WTC11 (cell line): ENCODE results near the gene CCL17. TPM values are rescaled to one million over a fixed set of nuclear protein-coding genes. Genes with fewer than 3 reads are reported as not detected.

Source experiments
- ATAC-seq: fragments of 200-7000 bp; cut with Tn5 transposase; 2 replicates; pipeline ENCODE4 v1.10.0; 2021; ENCODE audit warnings: mild to moderate bottlenecking, moderate library complexity
- CTCF ChIA-PET: fragments of 300-600 bp; sonication (Branson Sonifier 250); formaldehyde crosslinking; loops from one replicate; lab custom pipeline; 2021; ENCODE audit warnings: antibody characterized with exemption; lab: Charles Lee
- POLR2A ChIA-PET: fragments of 350-600 bp; sonication (Branson Sonifier 250); formaldehyde crosslinking; loops from one replicate; lab custom pipeline; 2021; ENCODE audit warnings: antibody characterized with exemption; lab: Charles Lee
- DNase-seq: peaks from one replicate; pipeline ENCODE4 v3.0.0; 2021; ENCODE audit warnings: low spot score
- H3K27ac Mint-ChIP-seq: 2 replicates; pipeline ENCODE4 v1.8.0; 2021; ENCODE audit warnings: mixed read lengths
- H3K27me3 Mint-ChIP-seq: 2 replicates; pipeline ENCODE4 v1.8.0; 2021; ENCODE audit warnings: low read depth, mild to moderate bottlenecking, moderate library complexity, mixed read lengths
- H3K36me3 Mint-ChIP-seq: 2 replicates; pipeline ENCODE4 v1.8.0; 2021; ENCODE audit warnings: mixed read lengths
- H3K4me1 Mint-ChIP-seq: 2 replicates; pipeline ENCODE4 v1.8.0; 2022; ENCODE audit warnings: mixed read lengths
- H3K4me3 Mint-ChIP-seq: 2 replicates; pipeline ENCODE4 v1.8.0; 2021; ENCODE audit warnings: mild to moderate bottlenecking, moderate library complexity, mixed read lengths
- H3K9me3 Mint-ChIP-seq: 2 replicates; pipeline ENCODE4 v1.8.0; 2021; ENCODE audit warnings: mixed read lengths
- AR ChIP-seq: fragments of 250-450 bp; sonication (Bioruptor Pico); IDR thresholded peaks from 2 replicates; pipeline ENCODE4 v1.9.0; 2021; ENCODE audit warnings: mild to moderate bottlenecking
- ATF3 ChIP-seq: sonication (generic); formaldehyde crosslinking; conservative IDR thresholded peaks from 2 replicates; pipeline ENCODE4 v1.8.1; 2022; ENCODE audit warnings: mild to moderate bottlenecking, missing genetic modification reagents
- ATF6 ChIP-seq: sonication (generic); formaldehyde crosslinking; IDR thresholded peaks from 2 replicates; pipeline ENCODE4 v1.8.1; 2023; ENCODE audit warnings: mild to moderate bottlenecking, missing genetic modification reagents
- E2F1 ChIP-seq: sonication (generic); formaldehyde crosslinking; IDR thresholded peaks from 2 replicates; pipeline ENCODE4 v1.8.0; 2022; ENCODE audit warnings: mild to moderate bottlenecking, missing genetic modification reagents
- E2F5 ChIP-seq: sonication (generic); formaldehyde crosslinking; IDR thresholded peaks from 2 replicates; pipeline ENCODE4 v1.8.1; 2022; ENCODE audit warnings: mild to moderate bottlenecking, moderate library complexity, missing genetic modification reagents
- ETV6 ChIP-seq: sonication (generic); formaldehyde crosslinking; IDR thresholded peaks from 2 replicates; pipeline ENCODE4 v1.8.1; 2022; ENCODE audit warnings: mild to moderate bottlenecking, missing genetic modification reagents
- FOXK1 ChIP-seq: sonication (generic); formaldehyde crosslinking; IDR thresholded peaks from 2 replicates; pipeline ENCODE4 v1.8.0; 2022; ENCODE audit warnings: mild to moderate bottlenecking, moderate library complexity, missing genetic modification reagents
- GABPB1 ChIP-seq: sonication (generic); formaldehyde crosslinking; IDR thresholded peaks from 2 replicates; pipeline ENCODE4 v1.8.1; 2023; ENCODE audit warnings: mild to moderate bottlenecking, missing genetic modification reagents
- HMGXB4 ChIP-seq: sonication (generic); formaldehyde crosslinking; IDR thresholded peaks from 2 replicates; pipeline ENCODE4 v1.8.1; 2023; ENCODE audit warnings: mild to moderate bottlenecking, moderate library complexity, missing genetic modification reagents
- IRF2 ChIP-seq: sonication (generic); formaldehyde crosslinking; IDR thresholded peaks from 2 replicates; pipeline ENCODE4 v1.8.0; 2022; ENCODE audit warnings: low read depth, missing genetic modification reagents, borderline replicate concordance
- MAX ChIP-seq: sonication (generic); formaldehyde crosslinking; IDR thresholded peaks from 2 replicates; pipeline ENCODE4 v1.8.0; 2022; ENCODE audit warnings: mild to moderate bottlenecking, missing genetic modification reagents
- NR1H2 ChIP-seq: sonication (generic); formaldehyde crosslinking; IDR thresholded peaks from 2 replicates; pipeline ENCODE4 v1.9.0; 2021; ENCODE audit warnings: mild to moderate bottlenecking, moderate library complexity, missing genetic modification reagents
- OVOL2 ChIP-seq: fragments of 250-450 bp; sonication (Bioruptor Pico); IDR thresholded peaks from 2 replicates; pipeline ENCODE4 v1.9.0; 2021; ENCODE audit warnings: mild to moderate bottlenecking, borderline replicate concordance
- SMAD3 ChIP-seq: sonication (generic); formaldehyde crosslinking; IDR thresholded peaks from 2 replicates; pipeline ENCODE4 v1.8.0; 2022; ENCODE audit warnings: missing genetic modification reagents, mild to moderate bottlenecking, borderline replicate concordance
- SMAD4 ChIP-seq: sonication (generic); formaldehyde crosslinking; IDR thresholded peaks from 2 replicates; pipeline ENCODE4 v1.8.0; 2022; ENCODE audit warnings: mild to moderate bottlenecking, missing genetic modification reagents
- STAT6 ChIP-seq: sonication (generic); formaldehyde crosslinking; conservative IDR thresholded peaks from 2 replicates; pipeline ENCODE4 v1.8.1; 2023; ENCODE audit warnings: mild to moderate bottlenecking, low read depth, missing genetic modification reagents, moderate library complexity
- TEAD4 ChIP-seq: sonication (generic); formaldehyde crosslinking; IDR thresholded peaks from 2 replicates; pipeline ENCODE4 v1.8.0; 2022; ENCODE audit warnings: mild to moderate bottlenecking, missing genetic modification reagents
- ZNF232 ChIP-seq: sonication (generic); formaldehyde crosslinking; IDR thresholded peaks from 2 replicates; pipeline ENCODE4 v1.8.0; 2022; ENCODE audit warnings: mild to moderate bottlenecking, missing genetic modification reagents
- ZNF317 ChIP-seq: sonication (generic); formaldehyde crosslinking; IDR thresholded peaks from 2 replicates; pipeline ENCODE4 v1.8.1; 2023; ENCODE audit warnings: low read depth, mild to moderate bottlenecking, moderate library complexity, missing genetic modification reagents, borderline replicate concordance
- ZNF423 ChIP-seq: fragments of 250-450 bp; sonication (Bioruptor Pico); IDR thresholded peaks from 2 replicates; pipeline ENCODE4 v2.1.2; 2022; ENCODE audit warnings: mild to moderate bottlenecking, moderate library complexity
- ZNF671 ChIP-seq: fragments of 250-450 bp; sonication (Bioruptor Pico); IDR thresholded peaks from 2 replicates; pipeline ENCODE4 v1.8.0; 2021; ENCODE audit warnings: mild to moderate bottlenecking
- total RNA-seq: library from RNA; stranded (reverse); gene quantifications from 3 replicates; pipeline ENCODE4 v1.2.3, GENCODE V29; 2021

Gene CCL17
- total RNA-seq, 1 experiment from 2014 or later: not detected

- TF ChIP-seq ETV6 (CRISPR knock-in tag) (no peak), NR1H2 (CRISPR knock-in tag) (no peak), ZNF232 (CRISPR knock-in tag) (no peak), IRF2 (CRISPR knock-in tag) (no peak), HMGXB4 (CRISPR knock-in tag) (no peak)
Observed at GRCh38 chr16:57432989-57433388, 28.4 kb downstream of the CCL17 start (continued).

GRCh38 chr16:57434003-57434402 lies 29.4 kb downstream of the CCL17 start:
- H3K27ac Mint-ChIP-seq: no peak overlapping the region
- H3K4me3 Mint-ChIP-seq: no peak overlapping the region
- no peaks in the 10 kb centered on the region for H3K27me3 Mint-ChIP-seq
- ATAC-seq (no peak), DNase-seq (no peak)
- peaks cover 75% of the 10 kb centered on the region for H3K36me3 Mint-ChIP-seq
- ChIA-PET CTCF (no interaction called here), POLR2A (no interaction called here)
- no peaks in the 10 kb centered on the region for H3K9me3 Mint-ChIP-seq
- H3K4me1 Mint-ChIP-seq: no peaks in the 10 kb centered on the region
- TF ChIP-seq OVOL2 (CRISPR knock-in tag): no peak
- TF ChIP-seq ATF6 (CRISPR knock-in tag): no peak
- no peak for TF ChIP-seq ZNF317
- TF ChIP-seq FOXK1 (CRISPR knock-in tag): no peak
- no peak for TF ChIP-seq ZNF423 (CRISPR knock-in tag)
- TF ChIP-seq ZNF671: no peak
- no peak for TF ChIP-seq MAX
- no peak for TF ChIP-seq AR (CRISPR knock-in tag)
- no peak for TF ChIP-seq E2F1 (CRISPR knock-in tag)
- no peak for TF ChIP-seq ATF3
- TF ChIP-seq, all 79 proteins: peak for 0

- CTCF ChIA-PET: interaction anchor here (1.0 kb wide), 1 partner anchor 17 kb away, joined by 3 read pairs; no protein-coding TSS in a partner anchor
- H3K27me3 Mint-ChIP-seq: no peaks in the 10 kb centered on the region
- POLR2A ChIA-PET: no interaction called here
- H3K27ac Mint-ChIP-seq: no peak overlapping the region
- no peaks in the 10 kb centered on the region for H3K4me1 Mint-ChIP-seq
- DNase-seq (no peak), ATAC-seq (no peak)
- peaks cover 79% of the 10 kb centered on the region for H3K36me3 Mint-ChIP-seq
- no peak overlapping the region for H3K4me3 Mint-ChIP-seq
- H3K9me3 Mint-ChIP-seq: peaks cover 13% of the 10 kb centered on the region
- TF ChIP-seq SMAD3 (CRISPR knock-in tag) (no peak), E2F5 (no peak), ATF6 (CRISPR knock-in tag) (no peak), STAT6 (CRISPR knock-in tag) (no peak), SMAD4 (no peak), GABPB1 (CRISPR knock-in tag) (no peak), TEAD4 (CRISPR knock-in tag) (no peak)
Observed at GRCh38 chr16:57435838-57436237, 31.3 kb downstream of the CCL17 start.
